Kidney epithelial cell (primary cell): ENCODE data around the gene AMHR2. TPM values are rescaled to one million over a fixed set of nuclear protein-coding genes. Genes with fewer than 3 reads are reported as not detected.
A peak's percentile ranks its signal among the peaks of the same experiment; 100 is the strongest.

ENCODE experiments used
- DNase-seq: peaks from one replicate; pipeline ENCODE4 v3.0.0-alpha.2; 2010; ENCODE audit warnings: low read depth
- H3K27me3 ChIP-seq: 2 replicates; pipeline ENCODE4 v1.6.0; 2011; ENCODE audit warnings: low read length; ENCODE audit not compliant: control insufficient read depth, insufficient read depth
- H3K36me3 ChIP-seq: 2 replicates; pipeline ENCODE4 v1.5.1; 2011; ENCODE audit warnings: low read length; ENCODE audit not compliant: control insufficient read depth, insufficient read depth
- H3K4me3 ChIP-seq: 2 replicates; pipeline ENCODE4 v1.5.1; 2011; ENCODE audit warnings: low read depth, mild to moderate bottlenecking, control low read depth, low read length
- CTCF ChIP-seq: IDR thresholded peaks from 2 replicates; pipeline ENCODE4 v1.5.1; 2011; ENCODE audit warnings: mild to moderate bottlenecking, moderate library complexity, low read length, control low read depth, inconsistent platforms; ENCODE audit not compliant: insufficient read depth, poor library complexity, severe bottlenecking
- total RNA-seq: library from RNA; depleted of rRNA; stranded (reverse); fragments of >200 nt; gene quantifications from 2 replicates; pipeline ENCODE4 v1.2.3, GENCODE V29; 2015

AMHR2 gene
- total RNA-seq, 1 donor from 2014 or later: not detected

- no peak for TF ChIP-seq CTCF
- DNase-seq: no peak
- Histone ChIP-seq H3K27me3 (no peaks in the 10 kb centered on the region), H3K36me3 (peaks cover 4% of the 10 kb centered on the region), H3K4me3 (no peak overlapping the region)
Measured at GRCh38 chr12:53468282-53468681, 44.6 kb downstream of the AMHR2 start.

- H3K27me3 ChIP-seq: no peaks in the 10 kb centered on the region
- H3K4me3 ChIP-seq: no peak overlapping the region
- TF ChIP-seq CTCF: no peak
- H3K36me3 ChIP-seq: peaks cover 2% of the 10 kb centered on the region
- no peak for DNase-seq
Measured at GRCh38 chr12:53472056-53472582, 48.5 kb downstream of the AMHR2 start.

- no peak for DNase-seq
Measured at GRCh38 chr12:53474077-53474476, 50.4 kb downstream of the AMHR2 start.

GRCh38 chr12:53474819-53475218, 51.2 kb downstream of the AMHR2 start:
- no peak for DNase-seq
- H3K36me3 ChIP-seq: no peaks in the 10 kb centered on the region
- H3K4me3 ChIP-seq: no peak overlapping the region
- TF ChIP-seq CTCF: no peak
- H3K27me3 ChIP-seq: no peaks in the 10 kb centered on the region

More at GRCh38 chr12:53474077-53474476, 50.4 kb downstream of the AMHR2 start:
- Histone ChIP-seq H3K27me3 (no peaks in the 10 kb centered on the region), H3K4me3 (no peak overlapping the region), H3K36me3 (no peaks in the 10 kb centered on the region)
- no peak for TF ChIP-seq CTCF

GRCh38 chr12:53476769-53477209, 53.1 kb downstream of the AMHR2 start:
- TF ChIP-seq CTCF: peak; percentile 40
- no peak for DNase-seq
- no peaks in the 10 kb centered on the region for H3K36me3 ChIP-seq

GRCh38 chr12:53478865-53479264, 55.2 kb downstream of the AMHR2 start:
- Histone ChIP-seq H3K4me3 (no peak overlapping the region), H3K27me3 (no peaks in the 10 kb centered on the region), H3K36me3 (peaks cover 4% of the 10 kb centered on the region)
- no peak for TF ChIP-seq CTCF
- no peak for DNase-seq

More at GRCh38 chr12:53476769-53477209, 53.1 kb downstream of the AMHR2 start:
- no peaks in the 10 kb centered on the region for H3K27me3 ChIP-seq
- H3K4me3 ChIP-seq: no peak overlapping the region
